SU-DHL-6 (cell line): ENCODE measurements around the gene BID.

Experiments used
- H2AFZ ChIP-seq: fragments of 200-600 bp; sonication (generic); 2 replicates; pipeline ENCODE4 v1.6.1; 2014; ENCODE audit warnings: low read depth, mild to moderate bottlenecking, moderate library complexity, mixed read lengths, antibody characterized with exemption, low read length; ENCODE audit not compliant: severe bottlenecking
- H3F3A ChIP-seq: fragments of 200-600 bp; shearing (Covaris generic); 2 replicates; pipeline ENCODE4 v1.6.0; 2016; ENCODE audit warnings: antibody characterized with exemption, mild to moderate bottlenecking; ENCODE audit not compliant: insufficient read depth
- H3K27ac ChIP-seq: fragments of 200-600 bp; sonication (generic); 2 replicates; pipeline ENCODE4 v1.5.1; 2016; ENCODE audit warnings: low read depth, mild to moderate bottlenecking, low read length, moderate library complexity, mixed read lengths
- H3K27me3 ChIP-seq: fragments of 200-600 bp; sonication (generic), shearing (Covaris generic); 2 replicates; pipeline ENCODE4 v1.6.0; 2014; ENCODE audit warnings: mild to moderate bottlenecking, low read length
- H3K36me3 ChIP-seq: fragments of 200-600 bp; sonication (generic); 2 replicates; pipeline ENCODE4 v1.6.1; 2014; ENCODE audit warnings: mild to moderate bottlenecking, low read length, mixed read lengths
- H3K4me2 ChIP-seq: fragments of 300-600, 200-600 bp; shearing (Covaris generic), sonication (generic); 2 replicates; pipeline ENCODE4 v1.6.0; 2014; ENCODE audit warnings: low read length, low read depth, mild to moderate bottlenecking; ENCODE audit not compliant: poor library complexity, severe bottlenecking
- H3K4me3 ChIP-seq: fragments of 200-600 bp; sonication (generic); 2 replicates; pipeline ENCODE4 v1.5.1; 2014; ENCODE audit warnings: antibody characterized with exemption, low read length, mild to moderate bottlenecking, mixed read lengths; ENCODE audit not compliant: insufficient read depth, poor library complexity, severe bottlenecking
- H3K79me2 ChIP-seq: fragments of 200-600 bp; sonication (generic); 2 replicates; pipeline ENCODE4 v1.6.1; 2014; ENCODE audit warnings: mild to moderate bottlenecking, low read length, moderate library complexity; ENCODE audit not compliant: insufficient read depth
- H3K9ac ChIP-seq: fragments of 200-600 bp; sonication (generic); 2 replicates; pipeline ENCODE4 v1.7.0; 2014; ENCODE audit warnings: mild to moderate bottlenecking, low read length
- H3K9me2 ChIP-seq: fragments of 200-600 bp; sonication (generic); replicated peaks from 2 replicates; pipeline ENCODE4 v1.6.1; 2014; ENCODE audit warnings: low read length; ENCODE audit not compliant: insufficient read depth
- H3K9me3 ChIP-seq: fragments of 200-600 bp; sonication (generic); 2 replicates; pipeline ENCODE4 v1.6.1; 2014; ENCODE audit warnings: low read length, mixed read lengths; ENCODE audit not compliant: insufficient read depth
- H4K20me1 ChIP-seq: fragments of 200-600 bp; sonication (generic); 2 replicates; pipeline ENCODE4 v1.6.1; 2014; ENCODE audit warnings: low read depth, mild to moderate bottlenecking, antibody characterized with exemption, low read length, moderate library complexity, mixed read lengths
- CTCF ChIP-seq: fragments of 200-600 bp; sonication (generic); IDR thresholded peaks from one replicate; pipeline ENCODE4 v1.5.1; 2017; ENCODE audit warnings: antibody characterized with exemption, mild to moderate bottlenecking, low read length, moderate library complexity; ENCODE audit not compliant: insufficient read depth, poor library complexity, severe bottlenecking
- EZH2phosphoT487 ChIP-seq: fragments of 200-600 bp; sonication (generic), shearing (Covaris generic); conservative IDR thresholded peaks from 2 replicates; pipeline ENCODE4 v1.6.1; 2018; ENCODE audit warnings: mild to moderate bottlenecking, antibody characterized with exemption, low read length, moderate library complexity, mixed read lengths

BID gene

GRCh38 chr22:17774206-17774925, at the start of gene BID:
Gene BID (minus strand): TSS chr22:17774469. CDS start chr22:17750116, 24,353 bp downstream.
- no peak within 1 kb of the TSS for H2AFZ ChIP-seq
- H3F3A ChIP-seq, result peaks cover 5% of the 10 kb centered on the region; the same call in 1 of the 2 replicates

GRCh38 chr22:17823964-17824363, 49.7 kb upstream of the BID start:
- H3K36me3 ChIP-seq, result no peaks in the 10 kb centered on the region
- no peak overlapping the region for H3K4me3 ChIP-seq
- no peaks in the 10 kb centered on the region for H4K20me1 ChIP-seq
- H3K9me3 ChIP-seq, result no peaks in the 10 kb centered on the region
- TF ChIP-seq CTCF, result no peak
- TF ChIP-seq EZH2phosphoT487, result no peak
- H3K27ac ChIP-seq, result no peak overlapping the region
- H3K9ac ChIP-seq, result no peak overlapping the region
- H2AFZ ChIP-seq, result no peak overlapping the region
- H3K4me2 ChIP-seq, result no peak overlapping the region
- no peaks in the 10 kb centered on the region for H3K27me3 ChIP-seq
- H3F3A ChIP-seq, result no peaks in the 10 kb centered on the region
- H3K79me2 ChIP-seq, result no peaks in the 10 kb centered on the region
- no peaks in the 10 kb centered on the region for H3K9me2 ChIP-seq

More at GRCh38 chr22:17774206-17774925, at the start of gene BID:
- Histone ChIP-seq H3K9me2 (no peaks in the 10 kb centered on the region), H4K20me1 (no peaks in the 10 kb centered on the region), H3K9me3 (no peaks in the 10 kb centered on the region), H3K36me3 (no peaks in the 10 kb centered on the region), H3K79me2 (peaks cover 11% of the 10 kb centered on the region; the same call in 1 of the 2 replicates), H3K27ac (0 out of 2 replicates have a peak within 1 kb of the TSS, but pooled peaks have one; percentile 6), H3K4me2 (peak within 1 kb of the TSS; percentile 50), H3K4me3 (peak within 1 kb of the TSS; percentile 56), H3K9ac (peak within 1 kb of the TSS; percentile 62), H3K27me3 (no peaks in the 10 kb centered on the region)
- TF ChIP-seq CTCF, result no peak
- no peak for TF ChIP-seq EZH2phosphoT487

GRCh38 chr22:17823226-17823625, 49.0 kb upstream of the BID start:
- Histone ChIP-seq H3K36me3 (no peaks in the 10 kb centered on the region), H3K9me3 (no peaks in the 10 kb centered on the region), H3K4me2 (no peak overlapping the region), H2AFZ (no peak overlapping the region), H3K27ac (no peak overlapping the region), H3K79me2 (no peaks in the 10 kb centered on the region), H3K27me3 (no peaks in the 10 kb centered on the region), H3K9me2 (no peaks in the 10 kb centered on the region), H3F3A (no peaks in the 10 kb centered on the region), H4K20me1 (no peaks in the 10 kb centered on the region), H3K9ac (no peak overlapping the region), H3K4me3 (no peak overlapping the region)
- TF ChIP-seq EZH2phosphoT487 (no peak), CTCF (no peak)
